ENCODE data around the gene LTK.
A peak's percentile ranks its signal among the peaks of the same experiment; 100 is the strongest.

LTK gene

DNA sequence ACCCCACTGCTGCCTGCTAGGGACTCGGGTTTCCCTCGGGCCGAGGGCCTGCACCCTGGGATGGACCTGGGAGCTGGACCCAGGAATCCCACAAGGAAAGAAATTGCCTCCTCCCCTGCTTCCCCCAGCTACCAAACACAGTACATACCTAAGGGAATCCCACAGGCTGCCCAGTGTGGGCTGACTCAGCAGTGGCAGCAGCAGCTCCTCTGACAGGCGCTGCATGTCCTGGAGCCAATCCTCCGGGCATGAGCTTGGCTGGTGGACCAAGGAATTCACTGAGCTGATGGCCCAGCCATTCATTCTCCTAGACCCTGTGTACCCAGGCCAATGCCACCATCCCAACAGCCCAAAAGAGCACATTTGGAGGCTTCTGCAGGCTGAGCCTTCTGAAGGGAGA lies 9.5 kb upstream of the LTK start:
- DNase-seq = no peak

DNA sequence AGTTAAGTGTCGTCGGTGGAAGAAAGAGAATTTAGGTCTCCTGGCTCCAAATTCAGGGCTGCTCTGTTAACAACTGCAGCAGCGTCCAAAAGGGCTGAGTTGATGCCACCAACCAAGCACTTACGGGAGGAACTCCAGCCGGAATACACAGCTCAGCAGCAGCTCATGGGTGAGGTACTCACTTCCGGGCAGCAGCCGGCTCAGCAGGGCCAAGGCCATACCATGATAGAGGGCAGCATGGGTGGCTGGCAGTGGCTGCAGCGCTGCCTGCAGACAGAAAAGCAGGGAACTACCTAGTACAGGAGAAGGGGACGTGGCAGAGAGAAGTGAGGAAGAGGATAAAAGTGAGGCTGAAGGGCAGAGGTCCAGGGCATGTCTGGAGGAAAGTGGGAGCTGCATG lies 8.0 kb upstream of the LTK start:
- DNase-seq = no peak

DNA sequence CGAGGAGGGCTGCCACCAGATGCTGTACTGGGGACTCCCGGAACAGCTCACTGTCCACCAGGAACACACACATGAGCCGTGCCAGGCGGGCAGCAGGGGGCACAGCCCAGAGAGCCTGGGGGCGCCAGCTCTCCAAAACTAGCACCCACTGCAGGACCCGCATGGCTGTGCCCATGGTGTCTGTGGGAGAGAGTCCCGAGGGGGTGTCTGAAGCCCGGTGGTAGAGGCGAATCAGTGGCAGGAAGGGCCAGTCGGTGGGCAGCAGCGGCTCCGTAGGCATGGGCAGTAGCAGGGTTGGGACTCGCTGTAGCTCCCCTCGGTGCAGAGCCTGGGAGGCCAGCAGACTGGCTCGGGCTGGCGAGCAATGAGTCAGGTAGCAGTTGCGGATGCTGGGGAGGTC lies 7.0 kb upstream of the LTK start:
- no peak for DNase-seq

DNA sequence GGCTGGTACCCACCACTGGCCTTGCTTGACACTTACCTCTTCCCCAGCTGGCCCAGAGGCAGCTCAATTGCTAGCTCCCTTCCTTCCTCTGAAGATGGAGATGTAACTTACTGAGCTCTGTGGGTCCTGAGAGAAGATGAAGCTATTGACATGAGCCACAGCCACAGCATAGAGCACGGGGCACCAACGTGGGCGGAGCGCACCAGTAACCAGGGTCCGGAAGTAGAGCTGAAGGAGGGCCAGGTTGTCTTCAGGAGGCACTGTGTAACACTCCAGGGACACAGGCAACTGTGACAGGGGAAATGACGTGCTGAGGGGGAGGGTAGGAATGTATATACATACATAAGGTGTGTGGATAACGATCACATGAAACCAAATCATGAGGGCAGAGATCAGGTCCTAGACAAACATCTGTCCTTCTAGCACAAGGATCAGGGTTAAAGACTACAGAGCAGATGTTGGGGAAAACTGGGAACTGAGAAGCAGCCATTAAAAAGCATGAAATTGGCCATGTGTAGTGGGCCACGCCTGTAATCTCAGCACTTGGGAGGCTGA lies 4.3 kb upstream of the LTK start:
- DNase-seq = no peak

DNA sequence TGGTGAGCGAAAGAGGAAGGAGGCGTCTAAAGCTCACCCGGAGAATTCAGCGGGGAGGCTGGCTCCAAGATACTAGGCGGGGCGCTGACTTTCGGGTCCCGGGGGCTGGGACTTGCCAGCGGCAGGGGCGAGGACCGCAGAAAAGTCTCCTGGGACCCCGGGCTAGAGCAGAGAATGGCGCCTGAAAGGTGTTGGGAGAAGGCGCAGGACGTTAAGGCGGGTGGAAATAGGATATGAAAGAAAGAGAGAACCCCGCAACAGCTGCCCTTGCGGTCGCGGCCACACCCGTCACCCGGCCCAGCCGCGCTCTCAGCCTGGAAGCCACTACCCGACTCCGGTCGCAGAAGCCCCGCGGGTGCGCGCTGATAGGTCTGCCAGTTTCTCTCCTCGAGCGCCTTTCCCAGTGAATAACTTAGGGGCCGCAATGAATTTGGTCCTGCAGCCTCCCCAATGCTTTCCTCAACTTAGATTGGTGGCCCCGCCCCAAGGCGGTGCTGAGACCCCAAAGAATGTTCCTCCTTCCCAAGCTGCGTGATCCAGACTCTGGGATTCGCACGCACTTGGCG lies 604 bp downstream of the LTK start:
- peak; percentile 31 for DNase-seq

DNA sequence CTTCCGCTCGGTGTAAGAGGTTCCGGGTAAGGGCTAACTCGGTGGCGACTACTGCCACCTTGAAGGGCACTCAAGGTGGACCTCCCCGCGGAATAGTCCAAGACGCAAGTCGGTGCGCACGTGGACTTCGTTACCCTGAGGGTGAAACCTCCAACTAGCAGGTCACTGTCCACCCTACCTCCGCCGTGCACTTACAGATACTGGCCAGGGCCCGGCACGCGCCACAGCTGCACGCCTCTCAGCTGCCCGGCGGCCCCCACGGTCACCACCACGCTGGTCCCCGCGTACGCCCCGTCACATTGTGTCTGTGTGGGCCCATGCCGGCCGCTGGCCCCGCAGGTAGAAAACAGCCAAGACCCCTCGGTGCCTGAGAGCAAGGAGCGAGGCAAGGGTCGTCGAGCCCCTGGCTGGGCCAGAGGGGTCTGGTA lies 1.1 kb downstream of the LTK start:
- no peak for DNase-seq

DNA sequence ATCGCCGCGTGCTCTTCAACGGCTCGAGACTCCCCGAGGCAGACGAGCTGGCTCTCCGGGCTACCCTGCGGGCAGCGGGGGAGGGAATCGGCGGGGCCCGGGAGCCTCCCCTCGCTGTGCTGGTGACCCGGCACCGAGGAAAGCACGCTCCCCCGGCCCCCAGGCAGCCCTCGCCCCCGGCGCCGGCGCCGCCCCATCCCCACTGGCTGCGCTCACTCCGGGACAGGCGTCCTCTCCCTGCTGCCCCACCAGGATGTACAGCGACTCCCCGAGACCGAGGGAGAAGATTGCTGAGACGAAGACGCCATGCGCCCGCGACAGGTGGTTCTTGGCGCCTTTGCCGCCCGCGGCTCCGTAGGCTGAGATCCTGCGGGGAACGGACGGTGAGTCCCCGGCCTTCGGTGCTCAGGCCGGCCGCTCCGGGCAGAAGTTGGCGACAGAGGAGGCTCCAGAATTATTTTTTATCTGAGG lies 1.7 kb downstream of the LTK start:
- DNase-seq = peak; percentile 22

DNA sequence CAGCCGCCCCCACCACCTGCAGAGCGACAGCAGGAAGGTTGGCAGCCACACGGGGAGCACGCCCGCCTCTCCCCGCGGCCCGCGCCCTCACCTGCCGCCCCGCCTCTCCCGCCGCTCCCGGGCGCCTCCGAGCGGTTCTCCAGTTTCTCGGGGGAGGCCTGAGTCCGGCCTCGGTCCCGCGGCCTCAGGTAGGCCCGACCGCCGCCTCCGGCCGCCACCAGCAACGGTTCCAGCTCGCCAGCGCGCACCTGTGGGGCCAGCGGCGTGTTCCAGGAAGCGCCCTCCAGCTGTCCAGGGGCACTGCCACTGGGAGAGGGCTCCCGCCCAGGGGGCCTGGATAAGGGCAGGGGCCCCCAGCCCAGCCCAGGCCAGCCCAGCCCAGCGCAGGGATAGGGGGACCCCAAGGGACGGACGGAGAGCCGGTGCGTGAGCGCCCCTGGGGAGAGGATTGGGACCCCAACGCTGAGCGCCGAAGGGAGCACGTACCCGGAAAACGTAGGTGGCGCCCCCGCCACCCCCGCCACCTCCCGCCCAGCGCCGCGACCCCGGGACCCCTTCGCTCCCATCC lies 2.2 kb downstream of the LTK start:
- peak; percentile 19 for DNase-seq

DNA sequence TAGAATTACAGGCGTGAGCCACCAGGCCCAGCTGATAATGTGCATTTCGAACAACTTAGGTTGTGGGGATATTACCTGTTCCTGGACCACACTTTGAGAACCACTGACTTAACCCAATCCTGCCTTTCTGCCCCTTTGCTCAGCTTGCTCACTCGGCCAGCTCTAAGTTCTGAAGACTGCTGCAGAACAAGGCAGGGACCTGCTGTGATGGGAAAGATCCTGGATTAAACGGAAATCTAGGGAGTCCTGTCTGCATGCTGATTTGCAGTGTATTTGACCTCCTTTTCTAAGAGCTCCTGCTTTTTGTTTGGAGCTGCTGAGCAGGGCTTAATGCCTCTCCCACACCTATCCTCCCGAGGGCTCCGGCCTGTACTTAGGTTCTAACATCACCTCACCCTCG lies 2.9 kb downstream of the LTK start:
- DNase-seq = no peak

DNA sequence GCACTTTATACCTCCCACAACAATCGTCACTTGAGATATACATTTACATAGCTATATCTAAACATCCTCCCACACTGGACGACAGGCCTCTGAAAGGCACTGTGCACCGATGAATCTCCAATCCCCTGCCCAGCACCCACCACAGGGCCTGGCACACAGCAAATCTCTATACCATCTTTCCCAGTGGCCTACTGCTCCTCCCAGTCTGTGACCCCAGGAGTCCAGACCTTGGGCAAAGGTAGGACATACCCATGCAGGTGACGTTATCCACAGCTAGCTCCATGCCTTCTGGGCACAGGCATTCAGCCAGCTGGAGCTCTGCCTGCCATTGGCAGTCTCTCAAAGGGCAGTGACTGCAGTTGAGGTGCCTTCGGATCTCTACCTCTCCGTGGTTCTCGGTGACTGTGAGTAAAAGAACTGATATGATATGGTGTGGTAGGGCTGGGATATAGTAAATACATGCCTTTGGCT lies 5.8 kb downstream of the LTK start:
- DNase-seq = no peak

DNA sequence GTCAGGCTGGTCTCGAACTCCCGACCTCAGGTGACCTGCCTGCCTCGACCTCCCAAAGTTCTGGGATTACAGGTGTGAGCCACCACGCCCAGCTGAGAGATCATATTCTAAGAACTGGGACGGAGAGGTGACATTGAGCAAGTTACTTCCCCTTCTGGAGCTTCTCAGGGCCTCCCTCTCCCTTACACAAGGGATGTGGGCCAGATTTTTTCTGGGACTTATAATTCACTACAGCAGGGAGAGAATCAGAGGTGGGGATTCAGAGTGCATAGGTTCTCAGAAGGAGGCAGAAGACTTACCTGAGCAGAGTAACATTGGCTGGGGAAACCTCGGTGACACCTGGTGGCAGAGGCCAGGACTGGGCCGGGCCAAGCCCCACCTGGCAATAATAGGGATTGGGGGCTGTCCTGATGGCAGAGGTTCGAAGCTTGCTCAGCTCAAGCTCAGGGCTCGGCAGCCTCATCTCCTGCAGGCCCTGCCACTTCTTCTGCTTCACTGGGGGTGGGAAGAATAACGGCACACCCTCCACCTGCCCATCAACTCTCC lies 6.8 kb downstream of the LTK start:
- no peak for DNase-seq

DNA sequence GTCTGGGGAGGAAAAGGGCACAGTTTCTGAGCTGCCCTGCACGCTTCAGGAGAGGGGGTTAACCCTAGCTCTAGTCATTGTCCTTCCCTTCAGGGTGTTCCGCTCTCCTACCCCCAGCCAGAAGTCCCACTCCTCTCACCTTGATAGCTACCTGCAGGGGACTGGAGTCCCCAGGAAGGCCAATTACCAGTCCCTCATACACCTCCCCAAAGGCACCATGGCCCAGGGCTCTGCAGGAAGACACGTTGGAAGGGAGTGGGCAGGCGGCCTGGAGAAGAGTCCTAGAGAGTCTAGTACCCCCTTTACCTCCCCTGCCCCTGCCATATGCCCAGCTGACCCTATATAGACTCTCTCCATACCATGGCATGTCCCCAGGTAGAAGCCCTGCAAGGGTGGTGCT lies 7.9 kb downstream of the LTK start:
- DNase-seq = no peak

DNA sequence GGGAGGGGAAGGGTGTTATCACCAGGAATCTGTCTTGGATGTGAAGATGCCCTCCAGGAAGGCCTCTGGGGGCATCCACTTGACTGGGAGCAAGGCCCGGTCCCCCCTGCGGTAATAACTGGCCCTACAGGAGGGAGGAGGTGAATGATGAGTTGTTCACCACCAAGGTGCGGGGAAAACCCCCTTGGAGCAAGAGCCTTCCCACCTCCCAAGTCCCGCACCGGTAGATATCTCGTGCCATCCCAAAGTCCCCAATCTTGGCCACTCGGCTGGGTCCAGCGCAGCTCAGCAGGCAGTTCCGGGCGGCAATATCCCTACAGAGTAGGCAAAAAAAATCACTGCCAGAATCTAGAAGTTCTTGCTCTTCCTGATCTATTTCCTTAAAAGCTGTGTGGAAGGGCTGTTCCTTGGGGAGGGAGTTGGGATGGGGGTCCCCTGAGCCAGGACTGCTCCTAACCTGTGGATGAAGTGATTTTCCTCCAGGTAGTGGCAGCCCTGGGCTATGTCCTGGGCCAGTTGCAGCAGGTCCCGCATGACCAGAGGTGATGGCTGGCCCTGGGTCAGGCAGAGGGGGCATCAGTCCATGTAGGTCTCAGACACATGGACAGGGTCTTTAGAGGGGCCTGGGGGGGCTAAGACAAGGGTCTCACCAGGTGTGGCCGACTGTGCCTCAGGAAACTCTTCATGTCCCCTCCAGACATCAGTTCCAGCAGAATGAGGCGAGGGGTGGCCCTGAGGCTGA lies 8.7 kb downstream of the LTK start:
- DNase-seq = no peak

DNA sequence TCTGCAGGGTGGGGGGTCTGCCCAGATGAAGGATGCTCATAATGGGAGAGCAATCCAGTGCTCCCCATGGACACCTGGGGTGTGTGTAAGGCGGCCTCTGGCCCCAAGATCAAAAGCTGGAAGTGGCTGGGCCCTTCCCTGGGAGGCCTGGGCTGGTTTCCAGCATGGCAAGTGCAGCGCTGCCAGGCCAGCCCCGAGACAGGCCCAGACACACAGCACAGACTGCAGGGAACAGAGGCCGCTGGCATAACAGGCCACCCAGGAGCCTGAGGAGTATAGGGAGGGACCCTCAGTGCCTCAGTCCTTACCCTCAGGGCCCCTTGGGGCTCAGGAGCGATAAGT lies 10.0 kb downstream of the LTK start:
- no peak for DNase-seq

DNA sequence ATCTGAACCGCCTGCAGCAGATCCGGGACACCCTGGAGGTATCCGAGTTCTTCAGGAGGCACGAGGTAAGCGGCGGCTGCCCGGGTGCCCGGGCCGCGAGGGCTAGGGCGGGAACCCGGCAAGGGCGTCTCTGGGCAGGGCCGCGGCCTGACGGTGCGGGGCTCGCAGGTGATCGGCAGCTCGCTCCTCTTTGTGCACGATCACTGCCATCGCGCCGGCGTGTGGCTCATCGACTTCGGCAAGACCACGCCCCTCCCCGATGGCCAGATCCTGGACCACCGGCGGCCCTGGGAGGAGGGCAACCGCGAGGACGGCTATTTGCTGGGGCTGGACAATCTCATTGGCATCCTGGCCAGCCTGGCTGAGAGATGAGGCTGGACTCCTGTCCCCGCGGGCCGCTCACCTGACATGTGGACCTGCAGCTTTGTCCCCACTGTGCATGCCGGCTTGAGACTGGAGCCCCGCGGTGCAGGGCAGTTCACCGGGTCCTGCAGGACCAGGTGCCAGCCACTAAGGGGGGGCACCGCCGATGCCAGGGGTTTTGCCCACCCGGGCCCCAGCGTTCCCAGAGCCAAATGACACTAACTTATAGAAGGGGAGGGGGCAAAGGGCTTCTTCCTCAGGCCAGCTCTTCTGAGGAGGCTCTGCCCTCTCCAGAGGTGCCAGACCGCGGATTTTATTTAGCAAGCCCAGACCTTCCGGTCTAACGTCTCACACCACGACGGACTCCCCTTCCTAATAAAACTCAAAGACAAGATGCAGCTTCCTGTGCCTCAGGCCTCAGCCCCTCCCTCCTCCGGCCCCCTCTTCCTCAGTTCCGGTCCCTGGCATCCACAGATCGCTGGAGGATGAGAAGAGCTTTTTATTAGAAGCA lies 10.6 kb downstream of the LTK start:
- no peak for DNase-seq

DNA sequence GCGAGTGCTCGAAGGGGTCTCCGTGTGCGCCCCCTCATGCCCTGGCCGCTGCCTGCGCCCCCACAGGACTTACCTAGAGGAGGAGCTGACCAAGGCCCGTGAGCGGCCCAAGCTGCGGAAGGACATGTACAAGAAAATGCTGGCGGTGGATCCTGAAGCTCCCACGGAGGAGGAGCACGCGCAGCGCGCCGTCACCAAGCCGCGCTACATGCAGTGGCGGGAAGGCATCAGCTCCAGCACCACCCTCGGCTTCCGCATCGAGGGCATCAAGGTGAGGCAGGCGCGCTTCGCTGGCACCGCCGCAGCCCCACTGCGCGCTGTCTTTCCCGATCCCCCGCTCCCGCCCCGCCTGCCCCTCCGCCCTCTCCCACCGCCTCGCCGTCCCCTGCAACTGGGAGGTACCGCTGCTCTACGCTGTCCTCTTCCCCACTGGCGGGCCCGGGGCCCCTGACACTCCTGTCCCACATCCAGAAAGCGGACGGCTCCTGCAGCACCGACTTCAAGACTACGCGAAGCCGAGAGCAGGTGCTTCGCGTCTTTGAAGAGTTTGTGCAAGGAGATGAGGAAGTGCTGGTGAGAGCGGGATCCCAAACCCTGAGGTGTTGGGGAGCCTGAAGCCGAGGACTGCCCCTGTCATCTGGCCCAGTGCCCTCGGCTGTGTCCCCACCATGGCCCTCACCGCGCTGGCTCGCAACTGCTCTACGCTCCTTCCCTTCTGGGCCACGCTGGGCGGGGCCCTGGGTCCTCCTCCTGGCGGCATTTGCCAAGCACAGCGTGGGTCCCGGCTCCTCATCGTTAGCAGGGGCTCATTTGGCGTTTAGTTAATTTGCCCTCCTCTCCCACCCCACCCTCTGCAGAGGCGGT lies 11.5 kb downstream of the LTK start:
- DNase-seq = no peak

DNA sequence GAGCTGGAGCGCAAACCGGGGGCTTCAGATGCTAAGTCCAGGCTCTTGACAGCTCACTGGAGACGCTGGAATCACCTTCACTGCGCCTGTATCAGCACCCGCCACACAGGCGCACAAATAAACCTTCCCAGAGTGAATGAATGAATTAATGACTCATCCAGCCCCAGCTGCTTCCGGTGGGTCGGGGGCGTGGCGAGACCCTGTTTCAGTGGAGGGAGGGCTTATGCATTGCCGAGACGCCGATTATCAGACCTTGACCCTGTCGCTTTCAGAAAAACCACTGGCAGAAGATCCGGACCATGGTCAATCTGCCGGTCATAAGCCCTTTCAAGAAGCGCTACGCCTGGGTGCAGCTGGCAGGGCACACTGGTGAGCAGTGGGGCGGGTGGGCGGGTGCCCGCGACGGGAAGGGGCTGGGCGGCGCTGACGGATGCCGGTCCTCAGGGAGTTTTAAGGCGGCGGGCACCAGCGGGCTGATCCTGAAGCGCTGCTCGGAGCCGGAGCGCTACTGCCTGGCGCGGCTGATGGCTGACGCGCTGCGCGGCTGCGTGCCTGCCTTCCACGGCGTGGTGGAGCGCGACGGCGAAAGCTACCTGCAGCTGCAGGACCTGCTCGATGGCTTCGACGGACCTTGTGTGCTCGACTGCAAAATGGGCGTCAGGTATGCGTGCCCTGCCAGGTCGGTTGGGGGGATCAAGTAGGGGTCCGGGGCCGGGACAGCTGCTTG lies 12.3 kb downstream of the LTK start:
- no peak for DNase-seq

DNA sequence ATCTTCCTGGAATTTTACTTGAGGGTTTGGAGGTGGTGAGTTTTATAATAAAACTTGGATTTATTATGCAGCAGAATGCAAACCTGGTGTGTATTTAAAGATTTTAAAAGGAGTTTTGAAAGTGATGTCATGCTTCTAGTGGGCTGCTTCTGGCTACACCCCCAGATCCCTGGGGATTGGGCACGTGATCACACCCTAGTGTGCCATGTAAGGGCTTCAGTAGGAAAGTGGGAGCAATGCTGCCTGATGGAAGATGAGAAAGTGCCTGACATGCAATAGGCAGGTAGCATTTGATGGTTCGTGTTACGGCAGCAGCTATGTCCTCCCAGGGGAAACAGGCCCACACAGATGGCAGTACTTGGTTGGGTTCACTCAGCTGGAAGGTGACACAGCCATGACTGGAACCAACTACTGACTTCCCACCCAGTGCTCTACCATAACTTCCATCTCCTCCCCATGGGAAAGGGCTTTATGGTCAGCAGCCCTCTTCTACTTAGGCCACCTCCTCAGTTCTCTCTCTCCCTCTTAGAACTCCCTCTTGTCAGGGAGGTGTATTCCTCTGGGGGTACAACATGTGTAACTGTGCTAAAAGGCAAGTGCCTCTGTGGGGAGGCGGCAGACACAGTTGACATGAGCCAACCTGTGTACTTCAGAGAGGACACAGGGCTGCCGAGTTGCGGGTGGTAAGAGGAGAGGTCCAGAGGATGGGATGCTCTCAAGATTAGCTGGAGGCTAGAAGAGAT lies 14.3 kb downstream of the LTK start:
- no peak for DNase-seq

DNA sequence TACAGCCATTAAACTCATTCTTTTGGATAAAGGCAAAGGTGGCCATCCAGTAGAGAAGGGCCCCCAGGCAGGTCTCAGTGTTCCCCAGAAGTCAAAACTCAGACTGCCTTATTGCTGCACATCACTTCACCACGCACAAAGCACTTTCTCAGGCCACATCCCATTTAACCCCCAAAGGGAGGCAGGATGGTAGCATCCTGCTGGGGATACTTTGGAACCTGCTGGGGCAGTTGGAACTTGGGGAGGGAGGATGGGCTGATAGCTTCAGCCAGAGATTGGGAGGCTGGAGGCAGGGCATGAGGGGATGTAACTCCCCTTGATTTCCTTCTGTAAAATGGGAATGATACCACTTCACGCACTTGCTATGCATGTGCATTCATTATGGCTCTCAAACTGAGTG lies 15.0 kb downstream of the LTK start:
- no peak for DNase-seq
